Measurements from ENCODE around the gene POT1. TPM values are rescaled to one million over a fixed set of nuclear protein-coding genes. Genes with fewer than 3 reads are reported as not detected.
"Not testable (repeated sequence)": the region's sequence is repeated elsewhere in the genome, so short reads cannot be mapped to it uniquely, and the experiment has no call there.

POT1 gene, protein sequence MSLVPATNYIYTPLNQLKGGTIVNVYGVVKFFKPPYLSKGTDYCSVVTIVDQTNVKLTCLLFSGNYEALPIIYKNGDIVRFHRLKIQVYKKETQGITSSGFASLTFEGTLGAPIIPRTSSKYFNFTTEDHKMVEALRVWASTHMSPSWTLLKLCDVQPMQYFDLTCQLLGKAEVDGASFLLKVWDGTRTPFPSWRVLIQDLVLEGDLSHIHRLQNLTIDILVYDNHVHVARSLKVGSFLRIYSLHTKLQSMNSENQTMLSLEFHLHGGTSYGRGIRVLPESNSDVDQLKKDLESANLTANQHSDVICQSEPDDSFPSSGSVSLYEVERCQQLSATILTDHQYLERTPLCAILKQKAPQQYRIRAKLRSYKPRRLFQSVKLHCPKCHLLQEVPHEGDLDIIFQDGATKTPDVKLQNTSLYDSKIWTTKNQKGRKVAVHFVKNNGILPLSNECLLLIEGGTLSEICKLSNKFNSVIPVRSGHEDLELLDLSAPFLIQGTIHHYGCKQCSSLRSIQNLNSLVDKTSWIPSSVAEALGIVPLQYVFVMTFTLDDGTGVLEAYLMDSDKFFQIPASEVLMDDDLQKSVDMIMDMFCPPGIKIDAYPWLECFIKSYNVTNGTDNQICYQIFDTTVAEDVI
- 10 to 100 TPM; 31.4 to 32.8 TPM for total RNA-seq

- intact Hi-C loops (cut with micrococcal nuclease), result no loop called here
- peak within 1 kb of the TSS; percentile 97 for H3K4me3 Mint-ChIP-seq
- no peaks in the 10 kb centered on the region for H3K9me3 Mint-ChIP-seq
- CTCF ChIA-PET, result interaction anchor here (1.1 to 1.4 kb wide), 2 partner anchors 9 to 10 kb away, joined by 3 to 4 read pairs; no protein-coding TSS in a partner anchor
- POLR2A ChIA-PET, result interaction anchor here (0.7 kb wide), 1 partner anchor 9 kb away, joined by 3 read pairs; no protein-coding TSS in a partner anchor
- ATAC-seq (peak; percentile 100), DNase-seq (peak; percentile 99)
- peak within 1 kb of the TSS; percentile 99 for H3K27ac Mint-ChIP-seq
- TF ChIP-seq CTCF (IDR thresholded peaks at IDR 0.05), result no peak
- peaks cover 29% of the 10 kb centered on the region for H3K36me3 Mint-ChIP-seq (ENCODE audit: low read depth)
- H3K27me3 Mint-ChIP-seq, result no peaks in the 10 kb centered on the region
- peaks cover 33% of the 10 kb centered on the region for H3K4me1 Mint-ChIP-seq (ENCODE audit: low read depth)
Measured at GRCh38 chr7:124929467-124930172, at the start of gene POT1. POT1 (minus strand) TSS chr7:124929825; CDS start chr7:124897173, 32,652 bp downstream.

GRCh38 chr7:124975131-124975530 is 45.5 kb upstream of the POT1 start:
- H3K9me3 Mint-ChIP-seq; H3K27me3 Mint-ChIP-seq; H3K4me1 Mint-ChIP-seq (ENCODE audit: low read depth); H3K27ac Mint-ChIP-seq; CTCF ChIA-PET; POLR2A ChIA-PET; H3K4me3 Mint-ChIP-seq; ATAC-seq; H3K36me3 Mint-ChIP-seq (ENCODE audit: low read depth); DNase-seq; intact Hi-C loops (cut with micrococcal nuclease): not testable (repeated sequence)

GRCh38 chr7:124965553-124965952 is 35.9 kb upstream of the POT1 start:
- ATAC-seq (no peak), DNase-seq (no peak)
- TF ChIP-seq CTCF (IDR thresholded peaks at IDR 0.05), result no peak
- Mint-ChIP-seq H3K27me3 (no peaks in the 10 kb centered on the region), H3K9me3 (no peaks in the 10 kb centered on the region), H3K27ac (no peak overlapping the region), H3K4me1 (ENCODE audit: low read depth) (no peaks in the 10 kb centered on the region), H3K36me3 (ENCODE audit: low read depth) (no peaks in the 10 kb centered on the region), H3K4me3 (no peak overlapping the region)
- ChIA-PET POLR2A (no interaction called here), CTCF (no interaction called here)
- intact Hi-C loops (cut with micrococcal nuclease), result no loop called here

DNA sequence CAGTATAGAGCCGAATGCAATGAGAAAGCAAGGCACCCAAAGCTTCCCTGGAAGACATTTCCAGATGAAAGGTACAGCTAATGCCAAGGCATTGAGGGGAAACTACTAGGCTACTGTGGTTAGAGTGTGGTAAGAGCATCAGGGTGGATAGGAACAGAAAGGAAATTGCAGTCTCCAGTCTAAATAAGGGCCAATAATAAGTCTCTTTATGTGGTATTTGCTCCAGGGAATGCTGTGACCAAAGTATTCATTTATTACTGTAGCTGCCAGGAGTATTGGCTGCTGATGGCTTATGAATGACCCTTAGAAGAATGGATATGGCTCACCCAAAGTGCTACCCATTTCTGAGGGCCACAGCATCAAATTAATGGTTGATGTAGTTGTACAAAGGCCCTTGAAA is 30.1 kb upstream of the POT1 start:
- no peak for DNase-seq
- Mint-ChIP-seq H3K4me1 (ENCODE audit: low read depth) (peaks cover 4% of the 10 kb centered on the region), H3K27me3 (no peaks in the 10 kb centered on the region), H3K27ac (no peak overlapping the region), H3K4me3 (no peak overlapping the region), H3K9me3 (peaks cover 8% of the 10 kb centered on the region), H3K36me3 (ENCODE audit: low read depth) (no peaks in the 10 kb centered on the region)
- ChIA-PET POLR2A (no interaction called here), CTCF (no interaction called here)
- no peak for ATAC-seq
- TF ChIP-seq CTCF (IDR thresholded peaks at IDR 0.05), result no peak
- intact Hi-C loops (cut with micrococcal nuclease), result no loop called here

GRCh38 chr7:124957952-124958351 is 28.3 kb upstream of the POT1 start:
- POLR2A ChIA-PET; CTCF ChIA-PET; H3K4me3 Mint-ChIP-seq; H3K9me3 Mint-ChIP-seq; H3K27ac Mint-ChIP-seq; H3K4me1 Mint-ChIP-seq (ENCODE audit: low read depth); ATAC-seq; DNase-seq; H3K27me3 Mint-ChIP-seq; H3K36me3 Mint-ChIP-seq (ENCODE audit: low read depth); intact Hi-C loops (cut with micrococcal nuclease): not testable (repeated sequence)

Data from activated CD8-positive, alpha-beta T cell treated with anti-CD3 and anti-CD28 coated beads for 36 hours (primary cell).